HUES6 (cell line): ENCODE data around the gene SUPT3H.
"Not testable (repeated sequence)": the region's sequence is repeated elsewhere in the genome, so short reads cannot be mapped to it uniquely, and the experiment has no call there.

Experiments used
- H3K27ac ChIP-seq: 2 replicates; pipeline ENCODE4 v1.7.0; 2013; ENCODE audit warnings: low read depth, mild to moderate bottlenecking, low read length, inconsistent platforms
- H3K27me3 ChIP-seq: 2 replicates; pipeline ENCODE4 v1.6.1; 2013; ENCODE audit warnings: low read length; ENCODE audit not compliant: control insufficient read depth, insufficient read depth
- H3K36me3 ChIP-seq: 2 replicates; pipeline ENCODE4 v1.6.1; 2013; ENCODE audit warnings: low read length; ENCODE audit not compliant: control insufficient read depth, insufficient read depth
- H3K4me1 ChIP-seq: 2 replicates; pipeline ENCODE4 v1.6.1; 2013; ENCODE audit warnings: low read length; ENCODE audit not compliant: control insufficient read depth, insufficient read depth
- H3K4me3 ChIP-seq: 2 replicates; pipeline ENCODE4 v1.5.1; 2013; ENCODE audit warnings: low read depth, low read length
- H3K9ac ChIP-seq: one replicate; pipeline ENCODE4 v1.6.1; 2013; ENCODE audit warnings: mild to moderate bottlenecking, low read length
- H3K9me3 ChIP-seq: 2 replicates; pipeline ENCODE4 v1.6.1; 2013; ENCODE audit warnings: low read depth, low read length; ENCODE audit not compliant: control insufficient read depth, insufficient read depth

SUPT3H gene

GRCh38 chr6:45057711-45058110, 320.0 kb downstream of the SUPT3H start:
- Histone ChIP-seq H3K36me3 (no peaks in the 10 kb centered on the region), H3K4me3 (no peak overlapping the region), H3K27ac (no peak overlapping the region), H3K4me1 (no peaks in the 10 kb centered on the region), H3K9ac (no peak overlapping the region), H3K9me3 (peaks cover 11% of the 10 kb centered on the region), H3K27me3 (no peaks in the 10 kb centered on the region)

- H3K9ac ChIP-seq: no peak overlapping the region
- no peak overlapping the region for H3K4me3 ChIP-seq
- no peaks in the 10 kb centered on the region for H3K9me3 ChIP-seq
- H3K27ac ChIP-seq: no peak overlapping the region
- H3K27me3 ChIP-seq: no peaks in the 10 kb centered on the region
- H3K36me3 ChIP-seq: no peaks in the 10 kb centered on the region
- peaks cover 13% of the 10 kb centered on the region; the same call in 1 of the 2 replicates for H3K4me1 ChIP-seq
Measured at GRCh38 chr6:45054610-45055009, 323.1 kb downstream of the SUPT3H start.

GRCh38 chr6:45052325-45052724, 325.4 kb downstream of the SUPT3H start:
- H3K4me3 ChIP-seq: no peak overlapping the region
- peaks cover 18% of the 10 kb centered on the region for H3K4me1 ChIP-seq
- no peak overlapping the region for H3K9ac ChIP-seq
- no peaks in the 10 kb centered on the region for H3K36me3 ChIP-seq
- H3K27me3 ChIP-seq: no peaks in the 10 kb centered on the region
- H3K9me3 ChIP-seq: no peaks in the 10 kb centered on the region
- no peak overlapping the region for H3K27ac ChIP-seq

GRCh38 chr6:45049188-45049843, 328.4 kb downstream of the SUPT3H start:
- Histone ChIP-seq H3K9me3 (no peaks in the 10 kb centered on the region), H3K4me3 (no peak overlapping the region), H3K27me3 (no peaks in the 10 kb centered on the region), H3K9ac (no peak overlapping the region), H3K4me1 (peaks cover 18% of the 10 kb centered on the region), H3K27ac (peak overlapping the region; percentile 50; the same call in 1 of the 2 replicates), H3K36me3 (no peaks in the 10 kb centered on the region)

GRCh38 chr6:45047573-45047972, 330.2 kb downstream of the SUPT3H start:
- no peak overlapping the region for H3K9ac ChIP-seq
- H3K27me3 ChIP-seq: no peaks in the 10 kb centered on the region
- peaks cover 18% of the 10 kb centered on the region for H3K4me1 ChIP-seq
- H3K9me3 ChIP-seq: no peaks in the 10 kb centered on the region
- H3K27ac ChIP-seq: no peak overlapping the region
- no peaks in the 10 kb centered on the region for H3K36me3 ChIP-seq
- no peak overlapping the region for H3K4me3 ChIP-seq

- no peak overlapping the region for H3K27ac ChIP-seq
- no peaks in the 10 kb centered on the region for H3K36me3 ChIP-seq
- H3K4me3 ChIP-seq: no peak overlapping the region
- no peak overlapping the region for H3K9ac ChIP-seq
- H3K27me3 ChIP-seq: no peaks in the 10 kb centered on the region
- H3K9me3 ChIP-seq: no peaks in the 10 kb centered on the region
- H3K4me1 ChIP-seq: peaks cover 12% of the 10 kb centered on the region
Measured at GRCh38 chr6:45045253-45045601, 332.5 kb downstream of the SUPT3H start.

GRCh38 chr6:45044510-45045252, 333.1 kb downstream of the SUPT3H start:
- Histone ChIP-seq H3K9ac (no peak overlapping the region), H3K4me1 (peaks cover 6% of the 10 kb centered on the region), H3K27me3 (no peaks in the 10 kb centered on the region), H3K4me3 (no peak overlapping the region), H3K27ac (no peak overlapping the region), H3K36me3 (no peaks in the 10 kb centered on the region), H3K9me3 (no peaks in the 10 kb centered on the region)

GRCh38 chr6:45044086-45044485, 333.6 kb downstream of the SUPT3H start:
- H3K9ac ChIP-seq: no peak overlapping the region
- H3K4me3 ChIP-seq: no peak overlapping the region
- no peak overlapping the region for H3K27ac ChIP-seq
- no peaks in the 10 kb centered on the region for H3K9me3 ChIP-seq
- no peaks in the 10 kb centered on the region for H3K27me3 ChIP-seq
- peaks cover under 1% of the 10 kb centered on the region for H3K4me1 ChIP-seq
- H3K36me3 ChIP-seq: no peaks in the 10 kb centered on the region

GRCh38 chr6:45042673-45043072, 335.1 kb downstream of the SUPT3H start:
- not testable (repeated sequence) for H3K27ac ChIP-seq, H3K4me3 ChIP-seq, H3K4me1 ChIP-seq, H3K27me3 ChIP-seq, H3K36me3 ChIP-seq, H3K9me3 ChIP-seq, H3K9ac ChIP-seq

GRCh38 chr6:45038226-45038625, 339.5 kb downstream of the SUPT3H start:
- Histone ChIP-seq H3K27me3 (no peaks in the 10 kb centered on the region), H3K9ac (no peak overlapping the region), H3K36me3 (no peaks in the 10 kb centered on the region), H3K9me3 (no peaks in the 10 kb centered on the region), H3K4me3 (no peak overlapping the region), H3K27ac (no peak overlapping the region), H3K4me1 (no peaks in the 10 kb centered on the region)

GRCh38 chr6:45036103-45036502, 341.6 kb downstream of the SUPT3H start:
- Histone ChIP-seq H3K9ac (no peak overlapping the region), H3K4me1 (no peaks in the 10 kb centered on the region), H3K27ac (no peak overlapping the region), H3K9me3 (no peaks in the 10 kb centered on the region), H3K36me3 (no peaks in the 10 kb centered on the region), H3K4me3 (no peak overlapping the region), H3K27me3 (no peaks in the 10 kb centered on the region)
